GM18519 (cell line): ENCODE measurements around the gene PLEKHA4.
"Not testable (repeated sequence)": the region's sequence is repeated elsewhere in the genome, so short reads cannot be mapped to it uniquely, and the experiment has no call there.

Experiments
- ATAC-seq: cut with Tn5 transposase; IDR thresholded peaks from one replicate; pipeline ENCODE4 v1.9.1; 2021; ENCODE audit warnings: mild to moderate bottlenecking, moderate library complexity; ENCODE audit not compliant: unreplicated experiment, low FRiP score

Gene PLEKHA4

GRCh38 chr19:48890551-48890950 is 22.1 kb upstream of the PLEKHA4 start:
- no peak for ATAC-seq

GRCh38 chr19:48889496-48889895 is 21.1 kb upstream of the PLEKHA4 start:
- ATAC-seq = not testable (repeated sequence)

GRCh38 chr19:48887861-48888612 is 19.6 kb upstream of the PLEKHA4 start:
- ATAC-seq = no peak

GRCh38 chr19:48883726-48884125 is 15.3 kb upstream of the PLEKHA4 start:
- no peak for ATAC-seq

GRCh38 chr19:48881741-48882657 is 13.6 kb upstream of the PLEKHA4 start:
- no peak for ATAC-seq

- ATAC-seq = not testable (repeated sequence)
These were observed 11.3 kb upstream of the PLEKHA4 start for GRCh38 chr19:48879696-48880095.

GRCh38 chr19:48879025-48879637 is 10.7 kb upstream of the PLEKHA4 start:
- ATAC-seq = no peak

- ATAC-seq = no peak
These were observed 10.0 kb upstream of the PLEKHA4 start for GRCh38 chr19:48878196-48879024.

GRCh38 chr19:48877855-48878195 is 9.4 kb upstream of the PLEKHA4 start:
- no peak for ATAC-seq

GRCh38 chr19:48876043-48876981 is 7.9 kb upstream of the PLEKHA4 start:
- ATAC-seq = not testable (repeated sequence)

- no peak for ATAC-seq
These were observed 6.1 kb upstream of the PLEKHA4 start for GRCh38 chr19:48874303-48875135.

GRCh38 chr19:48873476-48874302 is 5.3 kb upstream of the PLEKHA4 start:
- ATAC-seq = no peak

- no peak for ATAC-seq
These were observed 4.6 kb upstream of the PLEKHA4 start for GRCh38 chr19:48872884-48873475.

- ATAC-seq = no peak
These were observed 3.9 kb upstream of the PLEKHA4 start, which contains the start of gene PPP1R15A for GRCh38 chr19:48872182-48872883. Gene PPP1R15A, plus strand, starts transcription at chr19:48872421. Its CDS starts 813 bp downstream, at chr19:48873234.

- ATAC-seq = not testable (repeated sequence)
These were observed 3.2 kb upstream of the PLEKHA4 start for GRCh38 chr19:48871471-48872181.

GRCh38 chr19:48870048-48870447 is 1.6 kb upstream of the PLEKHA4 start:
- no peak for ATAC-seq
